Testis (tissue), 3 donors: ENCODE data around the gene TPRN. TPM values are rescaled to one million over a fixed set of nuclear protein-coding genes. Genes with fewer than 3 reads are reported as not detected.

Experiments used
- DNase-seq: peaks from one replicate; pipeline ENCODE4 v3.0.0-alpha.2; 2019
- H3K27ac ChIP-seq, 2 donors: fragments of 200-600 bp; sonication (generic); one replicate each; pipeline ENCODE4 v1.5.1; 2019
- H3K27me3 ChIP-seq: fragments of 200-600 bp; sonication (generic); one replicate; pipeline ENCODE4 v1.5.1; 2019
- H3K36me3 ChIP-seq: fragments of 200-600 bp; sonication (generic); one replicate; pipeline ENCODE4 v1.5.1; 2017; ENCODE audit warnings: low read depth; ENCODE audit errors: missing control alignments
- H3K4me1 ChIP-seq: fragments of 200-600 bp; sonication (generic); one replicate; pipeline ENCODE4 v1.5.1; 2019
- H3K4me3 ChIP-seq, 2 donors: fragments of 200-600 bp; sonication (generic); one replicate each; pipeline ENCODE4 v1.5.1; 2017 to 2019
- H3K9me3 ChIP-seq: fragments of 200-600 bp; sonication (generic); one replicate; pipeline ENCODE4 v1.5.1; 2017
- POLR2A ChIP-seq: fragments of 450-650 bp; IDR thresholded peaks from one replicate; pipeline ENCODE4 v1.6.1; 2017; ENCODE audit warnings: antibody characterized with exemption, mild to moderate bottlenecking, moderate library complexity
- WGBS, 2 donors: methylation state at CpG; one replicate each; pipeline ENCODE4 v1.1.5; 2018; 5-methylcytosine and 5-hydroxymethylcytosine counted together
- intact Hi-C: fragments of 100-400 bp; cut with DNase I; formaldehyde crosslinking; loops from one replicate; pipeline ENCODE4 v1.15.1; 2023; ENCODE audit warnings: low total_unique reads
- polyA plus RNA-seq: library from polyadenylated mRNA; stranded (reverse); fragments of 350-450 nt; fragmentation: Illumina TruSeq; extraction: RNeasy Lipid Tissue Mini Kit (QIAGEN cat#74804); gene quantifications from one replicate; pipeline ENCODE4 v1.2.3, GENCODE V29; 2014; ENCODE audit warnings: low read depth, low replicate concordance; ENCODE audit not compliant: insufficient read depth
- total RNA-seq, 2 donors: library from RNA; depleted of rRNA; stranded (reverse); fragments of >200 nt; gene quantifications; one replicate each; pipeline ENCODE4 v1.2.3, GENCODE V29; 2016
- TF ChIP-seq, protein P1 (sequence below), 3 experiments: fragments of 450-650 bp in 2 of 3; fragments of 200-600 bp in 1 of 3; sonication (generic) in 1 of 3; IDR thresholded peaks; one replicate each; pipeline ENCODE4 v1.5.1; 2016 to 2019; ENCODE audit warnings: antibody characterized with exemption in 3 of 3, mild to moderate bottlenecking in 2 of 3, moderate library complexity in 1 of 3

Gene TPRN
- total and polyA plus RNA-seq, 3 donors from 2014 or later, result 17.2 to 35.2 (median 25.9) TPM

DNA sequence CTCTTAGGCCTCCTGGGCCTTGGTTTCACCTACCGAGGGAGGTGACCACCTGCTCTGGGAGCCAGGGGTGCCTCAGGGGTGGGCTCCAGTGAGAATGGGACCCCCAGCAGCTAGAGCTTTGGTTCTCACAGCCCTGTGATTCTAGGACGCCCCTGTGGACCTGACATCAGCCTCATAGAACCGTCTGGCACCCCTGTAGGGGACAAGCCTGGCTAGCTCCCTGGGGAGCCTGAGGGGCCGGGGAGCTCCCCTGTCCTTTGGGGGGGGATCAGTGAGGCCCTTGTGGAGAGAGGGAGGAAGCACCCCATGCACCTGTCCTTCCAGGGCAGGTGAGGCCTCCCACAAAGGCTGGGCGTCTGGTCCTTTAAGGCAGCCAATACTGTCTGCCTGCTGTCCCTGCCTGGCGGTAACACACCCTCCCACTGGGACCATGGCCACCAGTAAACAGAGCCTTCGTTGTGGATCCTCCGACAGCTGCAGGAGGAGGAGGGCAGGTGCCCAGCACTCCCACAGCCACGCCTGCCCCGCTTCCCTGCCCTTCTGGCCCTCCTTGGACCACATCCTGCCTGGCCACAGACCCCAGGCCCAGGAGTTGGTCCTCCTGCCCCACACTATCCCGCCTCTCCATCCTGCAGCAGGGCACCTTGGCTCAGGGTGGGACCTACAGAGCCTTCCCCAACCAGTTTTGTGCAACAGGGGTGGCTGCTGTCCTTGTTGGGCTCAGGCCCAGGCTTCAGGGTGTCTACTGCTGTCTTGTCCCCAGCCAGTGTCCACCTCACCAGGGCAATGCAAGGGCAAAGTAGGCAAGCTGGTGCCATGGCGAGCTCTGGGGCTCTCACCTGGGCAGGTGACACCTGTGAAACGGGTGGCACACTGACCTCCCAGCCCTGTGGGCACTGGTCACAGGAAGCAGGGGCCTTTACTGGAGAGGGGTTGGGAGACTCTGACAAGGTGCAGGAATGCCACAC lies 37.5 kb upstream of the TPRN start:
- no peak overlapping the region for H3K27ac ChIP-seq
- no peaks in the 10 kb centered on the region for H3K36me3 ChIP-seq
- TF ChIP-seq, protein P1, sequence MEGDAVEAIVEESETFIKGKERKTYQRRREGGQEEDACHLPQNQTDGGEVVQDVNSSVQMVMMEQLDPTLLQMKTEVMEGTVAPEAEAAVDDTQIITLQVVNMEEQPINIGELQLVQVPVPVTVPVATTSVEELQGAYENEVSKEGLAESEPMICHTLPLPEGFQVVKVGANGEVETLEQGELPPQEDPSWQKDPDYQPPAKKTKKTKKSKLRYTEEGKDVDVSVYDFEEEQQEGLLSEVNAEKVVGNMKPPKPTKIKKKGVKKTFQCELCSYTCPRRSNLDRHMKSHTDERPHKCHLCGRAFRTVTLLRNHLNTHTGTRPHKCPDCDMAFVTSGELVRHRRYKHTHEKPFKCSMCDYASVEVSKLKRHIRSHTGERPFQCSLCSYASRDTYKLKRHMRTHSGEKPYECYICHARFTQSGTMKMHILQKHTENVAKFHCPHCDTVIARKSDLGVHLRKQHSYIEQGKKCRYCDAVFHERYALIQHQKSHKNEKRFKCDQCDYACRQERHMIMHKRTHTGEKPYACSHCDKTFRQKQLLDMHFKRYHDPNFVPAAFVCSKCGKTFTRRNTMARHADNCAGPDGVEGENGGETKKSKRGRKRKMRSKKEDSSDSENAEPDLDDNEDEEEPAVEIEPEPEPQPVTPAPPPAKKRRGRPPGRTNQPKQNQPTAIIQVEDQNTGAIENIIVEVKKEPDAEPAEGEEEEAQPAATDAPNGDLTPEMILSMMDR (IDR thresholded peaks at IDR 0.05), result no peak
- TF ChIP-seq POLR2A, result no peak
- peaks cover 45% of the 10 kb centered on the region for H3K4me1 ChIP-seq
- no peaks in the 10 kb centered on the region for H3K9me3 ChIP-seq
- WGBS, 2 donors, result 59 to 62% methylated on average over 10 to 13 of the region's 13 CpGs
- no peak overlapping the region for H3K4me3 ChIP-seq
- intact Hi-C loops, result no loop called here
- DNase-seq, result peak; percentile 82
- H3K27me3 ChIP-seq, result no peaks in the 10 kb centered on the region

DNA sequence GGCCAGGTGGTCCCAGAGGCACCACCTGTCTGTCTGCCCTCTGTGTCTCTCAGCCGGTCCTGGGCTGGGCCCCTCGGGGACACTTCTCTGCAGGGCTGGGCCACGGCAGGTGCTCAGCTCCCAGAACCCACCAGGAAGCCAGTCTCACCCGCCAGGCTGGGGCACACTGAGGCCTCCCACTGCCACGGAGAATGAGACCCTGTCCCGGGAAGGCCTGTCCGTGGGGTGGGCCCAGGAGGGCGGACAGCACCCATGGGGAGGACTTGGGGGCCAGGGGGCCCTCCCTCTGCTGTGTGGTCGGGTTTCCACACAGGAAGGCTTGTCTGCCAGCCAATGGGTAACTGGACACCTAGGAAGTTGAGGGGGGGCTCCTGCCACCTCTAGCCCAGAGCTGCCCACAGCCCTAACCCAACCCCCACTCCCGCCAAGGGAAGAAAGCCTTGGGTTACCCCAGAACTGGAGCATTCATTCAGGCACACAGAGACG lies 36.4 kb upstream of the TPRN start:
- TF ChIP-seq, protein P1 (IDR thresholded peaks at IDR 0.05), result no peak
- TF ChIP-seq POLR2A, result no peak
- H3K27ac ChIP-seq, result no peak overlapping the region
- H3K4me3 ChIP-seq, result no peak overlapping the region
- no peaks in the 10 kb centered on the region for H3K9me3 ChIP-seq
- 67% methylated on average over 11 of the region's 11 CpGs; no CpG with 5 or more reads in 1 of the 2 donors for WGBS, 2 donors
- H3K4me1 ChIP-seq, result peaks cover 36% of the 10 kb centered on the region
- intact Hi-C loops, result no loop called here
- H3K27me3 ChIP-seq, result no peaks in the 10 kb centered on the region
- no peak for DNase-seq
- H3K36me3 ChIP-seq, result no peaks in the 10 kb centered on the region

DNA sequence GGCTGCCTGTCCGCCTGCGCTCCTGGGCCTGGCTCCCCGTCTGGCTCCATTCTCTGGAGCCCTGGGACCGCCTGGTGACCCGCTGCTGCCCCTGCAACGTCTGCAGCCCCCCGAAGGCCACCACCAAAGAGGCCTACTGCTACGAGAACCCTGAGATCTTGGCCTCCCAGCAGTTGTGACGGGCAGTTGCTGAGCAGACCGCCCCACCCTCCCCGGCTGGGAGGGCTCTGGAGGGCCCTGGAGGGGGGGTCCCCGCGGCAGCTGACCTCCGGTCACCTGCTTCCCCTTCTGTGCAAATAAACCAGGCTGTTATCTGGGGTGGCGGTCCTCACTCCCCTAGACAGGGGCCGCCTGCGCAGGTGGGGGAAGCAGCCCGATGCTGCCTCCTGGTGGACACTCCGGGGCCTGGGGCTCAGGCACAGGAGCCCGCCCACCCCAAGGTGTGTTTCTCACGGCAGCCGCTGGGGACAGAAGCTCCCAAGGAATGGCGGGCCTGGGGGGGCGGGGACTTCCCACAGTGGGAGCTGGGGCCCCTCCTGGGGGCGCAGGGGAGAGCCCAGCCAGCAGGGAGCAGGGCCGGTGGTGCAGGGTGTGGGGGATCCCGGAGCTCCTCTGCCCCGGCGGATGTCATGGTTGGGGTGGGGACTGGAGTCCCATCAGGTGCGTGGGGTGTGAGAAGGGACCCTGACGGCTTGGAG lies 35.8 kb upstream of the TPRN start:
- intact Hi-C loops, result no loop called here
- DNase-seq, result peak; percentile 91
- Histone ChIP-seq H3K4me3 (no peak overlapping the region), H3K36me3 (no peaks in the 10 kb centered on the region), H3K4me1 (peaks cover 36% of the 10 kb centered on the region), H3K9me3 (no peaks in the 10 kb centered on the region), H3K27me3 (no peaks in the 10 kb centered on the region), H3K27ac (no peak overlapping the region)
- TF ChIP-seq, protein P1 (IDR thresholded peaks at IDR 0.05), result peak; percentile 96 to 97 (median 97)
- no peak for TF ChIP-seq POLR2A
- 30 to 35% methylated on average over 4 to 31 of the region's 31 CpGs for WGBS, 2 donors

DNA sequence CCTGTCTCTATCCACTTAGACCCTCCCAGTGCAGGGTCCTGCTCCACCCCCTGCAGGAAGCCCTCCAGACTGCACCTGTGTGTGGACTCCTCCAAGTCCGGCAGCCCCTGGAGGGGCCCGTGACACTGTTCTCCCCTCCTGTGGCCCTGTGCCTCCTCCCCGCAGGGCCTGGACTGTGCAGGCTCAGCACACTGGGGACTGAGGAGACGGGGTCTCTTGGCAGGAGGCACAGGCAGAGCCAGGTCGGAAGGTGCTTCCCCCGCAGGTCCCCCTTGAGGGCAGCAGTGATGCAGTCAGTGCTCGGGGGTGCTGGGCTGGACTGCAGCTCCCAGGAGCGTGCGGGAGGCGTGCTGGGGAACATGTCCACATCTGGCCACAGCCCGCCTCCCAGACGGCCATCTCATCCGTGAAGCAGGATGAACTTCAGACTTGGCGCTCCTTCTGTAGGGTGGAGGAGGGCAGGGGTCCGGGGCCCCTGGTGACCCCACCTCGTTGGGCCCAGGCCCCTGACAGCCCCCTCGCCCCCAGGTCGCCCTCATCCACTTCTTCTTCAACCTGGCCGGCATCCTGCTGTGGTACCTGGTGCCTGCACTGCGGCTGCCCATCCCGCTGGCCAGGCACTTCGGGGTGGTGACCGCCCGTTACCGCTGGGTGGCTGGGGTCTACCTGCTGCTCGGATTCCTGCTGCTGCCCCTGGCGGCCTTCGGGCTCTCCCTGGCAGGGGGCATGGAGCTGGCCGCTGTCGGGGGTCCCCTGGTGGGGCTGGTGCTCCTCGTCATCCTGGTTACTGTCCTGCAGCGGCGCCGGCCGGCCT lies 35.1 kb upstream of the TPRN start:
- Histone ChIP-seq H3K4me1 (peaks cover 36% of the 10 kb centered on the region), H3K4me3 (no peak overlapping the region), H3K36me3 (no peaks in the 10 kb centered on the region), H3K9me3 (no peaks in the 10 kb centered on the region), H3K27me3 (no peaks in the 10 kb centered on the region), H3K27ac (no peak overlapping the region)
- intact Hi-C loops, result no loop called here
- 67 to 72% methylated on average over 16 to 34 of the region's 35 CpGs for WGBS, 2 donors
- TF ChIP-seq, protein P1 (IDR thresholded peaks at IDR 0.05), result no peak
- no peak for TF ChIP-seq POLR2A
- DNase-seq, result no peak
